ENCODE data around the gene OMG.

Gene OMG

DNA sequence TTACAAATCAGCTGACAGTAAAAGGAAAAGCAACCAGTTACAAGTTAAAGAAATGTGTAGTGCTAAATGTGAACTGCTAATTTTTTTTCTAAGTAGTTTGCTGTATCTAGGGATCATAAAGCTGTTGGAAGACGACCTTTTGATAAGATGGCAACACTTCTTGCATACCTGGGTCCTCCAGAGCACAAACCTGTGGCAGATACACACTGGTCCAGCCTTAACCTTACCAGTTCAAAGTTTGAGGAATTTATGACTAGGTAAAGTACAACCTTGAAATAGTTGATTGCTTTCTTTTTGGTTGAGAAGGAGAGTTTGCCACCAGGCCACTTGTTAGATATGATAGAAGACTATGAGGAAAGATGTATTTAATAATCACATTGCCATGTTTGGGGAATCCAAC, 35.4 kb downstream of the OMG start:
- no peak for DNase-seq

DNA sequence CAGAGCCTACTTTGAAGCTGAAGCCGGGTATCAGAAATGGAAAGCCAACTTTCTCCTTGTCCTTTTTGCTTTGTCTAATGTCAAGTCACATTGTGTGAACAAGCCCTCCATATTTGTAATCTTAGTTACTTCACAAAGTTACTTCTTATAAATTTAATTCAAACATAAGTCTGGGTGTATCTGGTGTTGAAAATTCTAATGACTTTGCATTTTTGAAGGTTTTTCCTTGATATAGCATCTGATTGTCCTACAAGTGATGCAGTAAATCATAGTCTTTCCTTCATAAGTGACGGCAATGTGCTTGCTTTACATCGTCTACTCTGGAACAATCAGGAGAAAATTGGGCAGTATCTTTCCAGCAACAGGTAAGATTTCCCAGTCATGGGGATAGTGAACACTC, 36.9 kb downstream of the OMG start:
- no peak for DNase-seq

DNA sequence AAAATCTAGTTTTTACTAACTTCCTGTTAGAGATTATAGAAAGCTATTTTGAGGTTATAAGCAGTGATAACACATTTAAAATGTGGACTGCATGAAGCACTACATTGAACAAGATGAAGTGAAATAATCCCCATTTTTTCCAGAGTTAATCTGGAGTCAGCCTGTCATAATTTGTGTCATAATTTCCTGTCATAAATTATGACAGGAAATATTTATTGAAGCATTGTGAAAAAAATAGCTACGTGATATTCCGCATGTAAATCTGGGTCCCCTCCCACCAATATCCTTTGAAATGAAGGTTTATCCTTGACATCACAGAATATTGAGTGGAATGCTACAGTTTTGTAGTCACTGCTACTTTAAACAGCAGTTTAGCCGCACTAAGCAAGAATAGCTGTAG, 40.1 kb downstream of the OMG start:
- DNase-seq = no peak

DNA sequence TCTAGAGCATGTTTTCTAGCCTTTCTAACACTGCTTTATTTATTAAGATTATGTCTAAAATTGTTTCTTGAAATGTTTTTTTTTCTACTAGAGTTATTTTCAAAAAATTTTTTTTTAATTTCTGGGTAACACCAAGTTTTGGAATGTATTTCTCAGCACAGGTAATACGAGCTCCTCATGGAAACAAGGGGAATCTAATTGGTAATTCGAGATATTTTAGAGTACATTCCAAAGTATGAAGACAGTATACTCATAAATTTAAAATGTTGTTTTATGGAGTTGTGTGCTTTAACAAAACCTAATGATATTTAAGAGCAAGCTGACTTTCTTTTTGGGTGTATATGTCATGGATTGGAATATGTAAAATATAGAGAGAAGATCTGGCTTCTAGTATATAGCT, 42.4 kb downstream of the OMG start:
- DNase-seq = no peak

DNA sequence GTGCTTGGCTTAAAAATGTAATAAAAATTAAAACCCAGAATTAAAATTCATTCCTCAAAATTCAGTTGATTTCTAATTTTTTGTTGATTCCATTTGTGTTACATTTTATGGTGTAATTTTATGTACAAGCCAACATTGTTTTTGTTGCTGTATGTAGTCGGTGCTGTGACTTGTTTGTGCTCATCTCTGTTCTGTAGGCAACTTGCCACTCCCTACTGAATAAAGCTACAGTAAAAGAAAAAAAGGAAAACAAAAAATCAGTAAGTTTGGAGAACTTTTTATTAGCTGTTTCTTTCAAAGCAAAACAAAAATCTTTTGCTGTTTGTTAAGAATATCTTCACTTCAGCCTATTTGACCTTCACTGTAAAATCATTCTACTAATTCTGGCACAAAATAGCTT, 44.3 kb downstream of the OMG start:
- no peak for DNase-seq

DNA sequence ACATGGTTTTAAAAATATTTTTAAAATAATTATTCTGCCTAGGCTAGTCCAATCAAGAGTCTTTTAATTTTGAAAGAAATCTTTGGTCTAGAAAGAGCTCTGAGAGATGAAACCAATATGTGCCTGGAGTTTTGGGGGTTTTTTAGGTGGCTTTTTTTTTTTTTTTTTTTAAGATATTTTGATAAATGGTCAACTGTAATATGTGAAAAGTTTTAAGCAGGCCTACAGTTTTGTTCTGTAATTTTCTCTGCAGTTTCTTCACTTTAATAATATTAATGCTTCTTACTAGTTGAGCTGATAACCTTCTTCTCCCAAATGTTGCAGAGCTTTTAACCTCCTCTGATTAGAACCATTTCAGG, 45.1 kb downstream of the OMG start:
- no peak for DNase-seq

DNA sequence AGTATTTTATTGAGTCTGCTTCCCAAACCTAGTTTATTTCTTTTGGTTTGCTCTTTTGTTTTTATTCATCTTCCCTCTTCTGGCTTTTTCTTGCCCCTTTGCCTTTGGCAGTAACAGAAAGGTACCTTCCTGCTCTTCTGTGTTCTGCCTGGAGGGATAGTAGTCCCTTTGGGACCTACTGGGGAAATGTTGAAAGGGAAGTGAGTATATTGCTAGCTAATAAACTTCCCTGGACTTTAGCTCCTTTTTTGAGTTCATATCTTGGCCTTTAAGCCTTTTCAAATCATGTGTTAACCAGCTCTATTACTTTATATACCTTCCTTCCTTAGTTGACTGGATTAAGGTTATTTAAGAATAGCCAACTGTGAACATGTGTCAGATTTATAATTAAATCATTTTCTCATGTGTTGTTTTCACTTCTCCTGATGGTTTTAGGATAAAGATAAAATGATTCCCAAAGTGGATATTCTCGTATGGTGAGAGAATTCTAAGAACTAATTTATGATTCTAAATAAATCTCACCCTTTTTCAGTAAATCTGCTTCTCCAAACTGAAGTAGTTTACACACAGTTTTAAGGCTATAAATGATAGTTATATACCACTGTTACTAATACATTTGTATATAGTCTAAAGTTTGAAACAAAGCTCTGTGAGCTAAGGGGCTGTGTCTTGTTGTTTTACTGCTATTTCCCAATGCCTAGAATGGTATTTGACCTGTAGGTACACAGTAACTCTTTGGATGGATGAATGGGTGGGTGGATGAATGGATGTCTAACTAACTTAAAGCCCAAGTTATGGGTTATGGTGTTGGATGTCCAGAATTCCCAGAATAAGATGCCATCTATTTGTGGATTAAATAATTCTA, 45.7 kb downstream of the OMG start:
- no peak for DNase-seq

DNA sequence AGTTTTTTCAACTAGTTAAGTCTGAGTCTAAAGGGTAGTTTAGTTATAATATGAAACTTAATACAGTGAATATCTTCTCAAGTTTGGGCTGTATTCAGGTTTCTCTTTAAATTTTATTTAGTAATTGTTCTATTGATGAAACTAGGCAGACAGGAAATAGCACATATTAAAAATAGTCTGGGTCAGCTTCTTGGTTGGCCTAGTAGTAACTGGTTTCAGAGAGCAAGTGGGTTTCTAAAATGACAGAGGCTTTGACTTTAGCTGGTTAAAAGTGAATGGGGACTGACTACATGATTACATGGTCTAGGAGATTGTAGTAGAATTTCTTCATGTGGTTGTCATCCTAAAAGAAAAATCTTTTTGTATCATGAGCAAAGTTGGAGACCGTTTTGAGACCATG, 46.8 kb downstream of the OMG start:
- DNase-seq = no peak

DNA sequence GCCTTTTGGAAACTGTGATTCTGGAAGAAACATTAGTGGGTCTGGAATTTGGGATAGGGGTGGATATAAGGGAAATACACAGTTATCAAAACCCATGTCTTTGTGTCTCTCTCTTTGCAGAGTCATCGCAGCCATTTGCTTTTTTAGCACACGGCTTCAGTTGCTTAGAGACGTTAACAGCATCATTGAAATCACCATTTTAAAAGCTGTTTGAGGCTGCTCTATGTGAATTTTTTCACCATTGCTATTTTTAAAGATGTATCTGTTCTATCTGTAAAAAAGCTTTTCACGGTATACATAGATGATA, 47.3 kb downstream of the OMG start:
- DNase-seq = no peak

DNA sequence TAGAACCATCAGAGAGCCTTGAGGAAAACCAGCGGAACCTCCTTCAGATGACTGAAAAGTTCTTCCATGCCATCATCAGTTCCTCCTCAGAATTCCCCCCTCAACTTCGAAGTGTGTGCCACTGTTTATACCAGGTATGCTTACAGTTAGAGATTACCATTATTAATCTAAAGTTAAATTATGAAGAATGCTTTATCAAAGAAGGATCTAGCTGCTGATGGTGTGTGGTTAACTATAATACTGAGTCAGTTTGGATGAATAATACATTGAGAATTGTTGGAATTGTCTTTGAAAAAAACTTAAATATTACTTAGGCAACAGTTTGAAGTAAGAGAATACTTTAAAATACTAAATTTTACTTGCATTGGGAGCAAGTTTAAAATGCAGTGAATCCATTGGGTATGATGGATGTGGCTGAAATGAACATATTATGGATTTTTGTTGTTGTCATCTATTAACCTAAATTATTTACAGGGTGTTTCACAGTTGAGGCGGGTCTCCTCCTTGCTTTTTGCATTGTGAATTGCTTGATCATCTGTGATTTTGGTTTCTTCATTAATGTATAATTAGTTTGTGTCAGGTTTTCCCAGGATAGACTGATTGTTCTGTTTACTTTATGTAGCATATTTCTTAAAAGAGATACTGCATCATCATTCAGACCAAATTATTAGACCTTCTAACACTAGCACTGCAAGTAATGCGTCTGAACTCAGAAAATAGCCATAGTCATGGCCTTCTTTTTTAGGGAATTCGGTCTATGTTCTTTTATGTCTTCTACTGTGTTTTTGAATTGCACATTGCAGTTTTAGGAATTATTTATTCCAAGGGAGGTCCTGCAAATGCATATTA, 47.8 kb downstream of the OMG start:
- no peak for DNase-seq

Measured in activated CD4-positive, alpha-beta T cell treated with anti-CD3 and anti-CD28 coated beads for 48 hours (primary cell).